HG03039 (cell line): ENCODE measurements around the gene BMF.
"Not testable (repeated sequence)": the region's sequence is repeated elsewhere in the genome, so short reads cannot be mapped to it uniquely, and the experiment has no call there.

ENCODE experiments used
- ATAC-seq: cut with Tn5 transposase; IDR thresholded peaks from one replicate; pipeline ENCODE4 v1.9.1; 2021; ENCODE audit warnings: mild to moderate bottlenecking, moderate library complexity; ENCODE audit not compliant: unreplicated experiment

BMF gene

GRCh38 chr15:40088929-40089755 lies 19.5 kb downstream of the BMF start:
- no peak for ATAC-seq

- ATAC-seq: no peak
These were observed 20.4 kb downstream of the BMF start for GRCh38 chr15:40087991-40088928.

GRCh38 chr15:40087068-40087810 lies 21.4 kb downstream of the BMF start:
- no peak for ATAC-seq

- ATAC-seq: no peak
These were observed 23.4 kb downstream of the BMF start for GRCh38 chr15:40085266-40085665.

- ATAC-seq: no peak
These were observed 24.0 kb downstream of the BMF start for GRCh38 chr15:40084650-40085049.

GRCh38 chr15:40082195-40082883 lies 26.3 kb downstream of the BMF start:
- ATAC-seq: no peak

GRCh38 chr15:40081691-40082194 lies 26.9 kb downstream of the BMF start:
- no peak for ATAC-seq

- no peak for ATAC-seq
These were observed 27.8 kb downstream of the BMF start for GRCh38 chr15:40080847-40081246.

- no peak for ATAC-seq
These were observed 28.6 kb downstream of the BMF start for GRCh38 chr15:40080104-40080503.

GRCh38 chr15:40079456-40079855 lies 29.2 kb downstream of the BMF start:
- no peak for ATAC-seq

GRCh38 chr15:40075298-40076044 lies 33.2 kb downstream of the BMF start:
- no peak for ATAC-seq

GRCh38 chr15:40074656-40075055 lies 34.0 kb downstream of the BMF start:
- ATAC-seq: not testable (repeated sequence)

- ATAC-seq: not testable (repeated sequence)
These were observed 34.8 kb downstream of the BMF start for GRCh38 chr15:40073716-40074490.

GRCh38 chr15:40072216-40072990 lies 36.3 kb downstream of the BMF start:
- no peak for ATAC-seq

GRCh38 chr15:40070608-40071218 lies 38.0 kb downstream of the BMF start:
- ATAC-seq: no peak

GRCh38 chr15:40070166-40070557 lies 38.5 kb downstream of the BMF start:
- ATAC-seq: no peak
